Measurements from ENCODE around the gene TRIM52.
"Not testable (repeated sequence)": the region's sequence is repeated elsewhere in the genome, so short reads cannot be mapped to it uniquely, and the experiment has no call there.

Gene TRIM52

GRCh38 chr5:181233088-181233800 lies 27.7 kb downstream of the TRIM52 start:
- no peak for DNase-seq

- no peak for DNase-seq
Observed at GRCh38 chr5:181232593-181232992, 28.4 kb downstream of the TRIM52 start.

GRCh38 chr5:181231432-181231831 lies 29.5 kb downstream of the TRIM52 start:
- no peak for DNase-seq

- no peak for DNase-seq
Observed at GRCh38 chr5:181230551-181230950, 30.4 kb downstream of the TRIM52 start.

- DNase-seq: no peak
Observed at GRCh38 chr5:181229996-181230395, 30.9 kb downstream of the TRIM52 start.

- no peak for DNase-seq
Observed at GRCh38 chr5:181224390-181225229, 36.3 kb downstream of the TRIM52 start.

- DNase-seq: no peak
Observed at GRCh38 chr5:181223729-181224389, 37.1 kb downstream of the TRIM52 start.

GRCh38 chr5:181223058-181223728 lies 37.8 kb downstream of the TRIM52 start, which contains the start of gene TRIM41:
TRIM41 (plus strand) TSS chr5:181223281; CDS start chr5:181224000, 719 bp downstream.
- no peak for DNase-seq

- DNase-seq: no peak
Observed at GRCh38 chr5:181222630-181223057, 38.3 kb downstream of the TRIM52 start.

- no peak for DNase-seq
Observed at GRCh38 chr5:181221792-181222629, 38.9 kb downstream of the TRIM52 start.

- DNase-seq: no peak
Observed at GRCh38 chr5:181221105-181221791, 39.7 kb downstream of the TRIM52 start.

GRCh38 chr5:181220178-181220515 lies 40.8 kb downstream of the TRIM52 start:
- DNase-seq: no peak

GRCh38 chr5:181219262-181220177 lies 41.4 kb downstream of the TRIM52 start:
- no peak for DNase-seq

GRCh38 chr5:181218795-181219124 lies 42.2 kb downstream of the TRIM52 start:
- no peak for DNase-seq

GRCh38 chr5:181217803-181218062 lies 43.2 kb downstream of the TRIM52 start:
- DNase-seq: no peak

- no peak for DNase-seq
Observed at GRCh38 chr5:181217111-181217802, 43.7 kb downstream of the TRIM52 start.

- no peak for DNase-seq
Observed at GRCh38 chr5:181215997-181216989, 44.6 kb downstream of the TRIM52 start.

GRCh38 chr5:181214249-181214648 lies 46.7 kb downstream of the TRIM52 start:
- not testable (repeated sequence) for DNase-seq

GRCh38 chr5:181212934-181213333 lies 48.0 kb downstream of the TRIM52 start:
- DNase-seq: no peak

Measured in NCI-H1694 treated with DMSO at 0.1 percent for 48 hours (cell line).